T-helper 9 cell (primary cell): ENCODE measurements around the gene ITGA11.

Experiments used
- DNase-seq: peaks from one replicate; pipeline ENCODE4 v3.0.0-alpha.2; 2020
- total RNA-seq, 2 donors: gene quantifications; one replicate each; lab custom pipeline; 2026; lab: John Stamatoyannopoulos, UW

The ITGA11 gene, protein sequence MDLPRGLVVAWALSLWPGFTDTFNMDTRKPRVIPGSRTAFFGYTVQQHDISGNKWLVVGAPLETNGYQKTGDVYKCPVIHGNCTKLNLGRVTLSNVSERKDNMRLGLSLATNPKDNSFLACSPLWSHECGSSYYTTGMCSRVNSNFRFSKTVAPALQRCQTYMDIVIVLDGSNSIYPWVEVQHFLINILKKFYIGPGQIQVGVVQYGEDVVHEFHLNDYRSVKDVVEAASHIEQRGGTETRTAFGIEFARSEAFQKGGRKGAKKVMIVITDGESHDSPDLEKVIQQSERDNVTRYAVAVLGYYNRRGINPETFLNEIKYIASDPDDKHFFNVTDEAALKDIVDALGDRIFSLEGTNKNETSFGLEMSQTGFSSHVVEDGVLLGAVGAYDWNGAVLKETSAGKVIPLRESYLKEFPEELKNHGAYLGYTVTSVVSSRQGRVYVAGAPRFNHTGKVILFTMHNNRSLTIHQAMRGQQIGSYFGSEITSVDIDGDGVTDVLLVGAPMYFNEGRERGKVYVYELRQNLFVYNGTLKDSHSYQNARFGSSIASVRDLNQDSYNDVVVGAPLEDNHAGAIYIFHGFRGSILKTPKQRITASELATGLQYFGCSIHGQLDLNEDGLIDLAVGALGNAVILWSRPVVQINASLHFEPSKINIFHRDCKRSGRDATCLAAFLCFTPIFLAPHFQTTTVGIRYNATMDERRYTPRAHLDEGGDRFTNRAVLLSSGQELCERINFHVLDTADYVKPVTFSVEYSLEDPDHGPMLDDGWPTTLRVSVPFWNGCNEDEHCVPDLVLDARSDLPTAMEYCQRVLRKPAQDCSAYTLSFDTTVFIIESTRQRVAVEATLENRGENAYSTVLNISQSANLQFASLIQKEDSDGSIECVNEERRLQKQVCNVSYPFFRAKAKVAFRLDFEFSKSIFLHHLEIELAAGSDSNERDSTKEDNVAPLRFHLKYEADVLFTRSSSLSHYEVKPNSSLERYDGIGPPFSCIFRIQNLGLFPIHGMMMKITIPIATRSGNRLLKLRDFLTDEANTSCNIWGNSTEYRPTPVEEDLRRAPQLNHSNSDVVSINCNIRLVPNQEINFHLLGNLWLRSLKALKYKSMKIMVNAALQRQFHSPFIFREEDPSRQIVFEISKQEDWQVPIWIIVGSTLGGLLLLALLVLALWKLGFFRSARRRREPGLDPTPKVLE
- total RNA-seq: 0 reads per million in 2 donors

DNA sequence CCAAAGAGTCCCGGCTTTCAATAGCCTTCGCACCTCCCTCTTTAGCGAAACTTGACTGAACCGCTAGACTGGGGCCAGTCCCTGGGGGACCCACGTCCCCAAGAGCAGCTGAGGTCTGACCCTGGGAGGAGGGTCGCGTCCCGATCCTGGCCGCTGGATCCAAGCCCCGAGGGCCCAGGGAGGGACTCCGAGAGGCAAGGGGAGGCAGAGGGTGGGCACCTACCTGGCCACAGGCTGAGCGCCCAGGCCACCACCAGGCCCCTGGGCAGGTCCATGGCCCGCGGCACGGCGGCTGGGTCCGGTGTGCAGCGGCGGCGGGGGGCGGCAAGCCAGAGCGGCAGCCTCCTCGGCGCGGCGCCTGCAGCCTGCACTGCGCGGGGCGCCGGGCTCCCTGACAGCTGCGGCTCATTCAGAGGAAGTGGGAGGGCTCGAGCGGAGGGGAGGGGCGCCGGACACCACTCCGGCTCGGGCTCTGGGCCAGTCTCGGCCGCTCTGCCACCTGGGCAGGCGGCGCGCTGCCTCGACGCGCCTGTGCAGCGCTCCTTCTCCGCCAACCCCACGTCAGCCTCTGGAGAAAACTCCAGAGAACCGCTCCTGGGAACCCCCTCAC, at the start of gene ITGA11:
ITGA11 (minus strand) TSS at position 372 of the 610 bp plus-strand sequence; CDS start at position 275, 97 bp downstream.
- no peak for DNase-seq

DNA sequence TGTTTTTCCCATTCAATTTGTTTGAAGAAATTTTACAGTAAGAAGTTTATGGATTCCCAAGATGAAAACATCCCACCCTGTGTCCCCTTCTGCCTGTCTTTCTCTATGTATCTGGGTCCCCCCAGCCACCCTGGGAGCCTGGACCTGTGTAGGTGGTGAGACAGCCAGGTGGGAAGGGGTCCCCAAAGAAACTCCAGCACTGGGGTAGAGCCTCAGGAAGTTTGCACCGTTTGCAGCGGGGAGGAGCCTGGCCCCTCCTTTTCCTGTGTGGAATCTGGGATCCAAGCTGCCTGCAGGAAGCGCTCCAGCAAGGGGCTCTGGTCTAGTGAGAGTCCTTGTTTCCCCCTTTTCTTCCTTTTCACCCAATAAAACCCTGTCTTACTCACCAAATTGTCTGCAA, 49.4 kb upstream of the ITGA11 start:
- DNase-seq: no peak

DNA sequence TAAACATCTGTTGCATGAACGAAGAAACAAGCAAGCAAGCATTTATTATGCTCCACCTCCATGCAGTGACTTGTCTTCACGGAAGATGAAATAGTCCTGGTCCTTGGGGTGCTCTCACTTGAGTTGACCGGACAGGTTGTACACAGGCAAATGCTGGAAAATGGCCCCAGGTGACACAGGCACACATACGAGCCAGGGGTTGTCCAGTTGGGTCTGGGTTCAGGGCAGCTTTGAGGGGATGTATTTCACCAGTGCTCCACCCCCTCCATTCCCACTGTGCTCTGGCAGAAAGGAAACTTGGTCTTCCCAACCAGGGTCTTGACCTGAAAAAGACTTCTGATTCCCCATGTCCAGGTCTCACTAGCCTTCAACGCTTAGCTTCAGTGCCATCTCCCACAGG, 48.3 kb upstream of the ITGA11 start:
- no peak for DNase-seq

DNA sequence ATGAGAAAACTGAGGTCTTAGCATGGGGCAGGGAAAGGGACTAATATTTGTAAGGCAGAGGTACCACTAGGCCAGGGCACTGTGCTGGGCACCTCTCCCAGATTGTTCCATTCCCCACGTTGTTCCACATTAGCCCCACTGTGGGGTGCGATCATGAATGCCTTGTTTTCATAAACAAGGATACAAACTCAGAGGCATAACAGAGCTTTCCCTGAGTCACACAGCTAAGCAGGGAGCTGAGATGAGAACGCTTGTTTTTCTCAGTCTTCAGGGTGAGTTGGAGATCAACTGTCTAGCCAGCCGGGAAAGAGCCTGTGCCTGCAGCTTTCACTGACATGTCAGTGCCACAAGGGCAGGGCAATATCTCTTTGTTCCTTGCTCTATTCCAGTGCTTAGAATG, 47.9 kb upstream of the ITGA11 start:
- DNase-seq: no peak

DNA sequence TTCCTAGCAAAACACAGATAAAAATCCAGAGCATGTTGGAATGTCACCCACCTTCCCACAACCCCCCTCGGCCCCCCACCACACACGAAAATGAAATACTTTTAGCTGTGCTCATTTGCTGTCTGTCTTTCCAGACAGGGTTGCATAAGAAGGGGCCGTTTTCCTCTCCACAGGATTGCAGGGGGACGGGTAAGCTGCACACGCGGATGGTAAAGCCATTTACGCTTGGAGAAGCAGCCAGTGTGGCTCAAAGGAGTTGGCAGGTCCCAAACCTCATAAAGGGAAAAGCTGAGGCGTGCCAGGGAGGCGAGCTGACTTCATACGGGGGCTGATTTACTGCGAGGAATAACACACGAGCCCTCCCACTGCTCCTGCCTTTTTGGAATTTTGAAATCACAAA, 47.4 kb upstream of the ITGA11 start:
- DNase-seq: no peak

DNA sequence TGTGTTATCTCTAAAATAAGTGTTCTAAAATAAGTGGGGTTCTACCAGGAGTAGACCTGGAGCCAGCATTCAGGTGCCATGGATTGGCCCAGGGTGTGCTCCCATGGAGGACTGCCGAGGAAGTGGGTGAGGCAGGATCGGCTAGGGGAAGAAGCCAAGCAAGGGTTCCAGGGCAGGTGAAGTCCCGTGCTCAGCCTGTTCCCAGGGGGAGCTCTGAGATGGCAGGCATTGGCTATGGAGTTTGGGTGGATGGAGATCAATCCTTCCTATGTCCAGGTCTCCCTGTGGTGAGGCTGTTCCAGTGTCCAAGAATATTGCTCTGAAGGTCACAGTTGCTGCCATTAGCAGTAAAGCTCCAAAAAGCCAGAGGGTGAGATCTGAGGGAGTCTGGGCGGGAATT, 46.9 kb upstream of the ITGA11 start:
- DNase-seq: no peak

DNA sequence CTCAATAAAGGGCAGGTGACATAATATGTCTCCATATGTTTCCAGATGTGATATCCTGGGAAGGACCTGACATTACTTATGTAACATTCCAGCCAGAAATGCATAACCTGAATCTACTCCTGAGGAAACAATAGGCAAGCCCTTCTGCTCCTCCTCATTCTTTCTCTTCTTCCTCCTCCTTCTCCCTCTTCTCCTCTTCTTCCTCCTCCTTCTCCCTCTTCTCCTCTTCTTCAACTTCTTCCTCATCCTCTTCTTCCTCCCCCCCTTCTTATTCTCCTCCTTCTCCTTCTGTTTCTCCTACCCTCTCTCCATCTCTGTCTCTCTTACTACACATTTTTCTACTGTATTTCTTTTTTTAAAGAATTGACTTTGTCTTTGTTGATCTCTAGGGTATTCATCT, 43.5 kb upstream of the ITGA11 start:
- DNase-seq: no peak

DNA sequence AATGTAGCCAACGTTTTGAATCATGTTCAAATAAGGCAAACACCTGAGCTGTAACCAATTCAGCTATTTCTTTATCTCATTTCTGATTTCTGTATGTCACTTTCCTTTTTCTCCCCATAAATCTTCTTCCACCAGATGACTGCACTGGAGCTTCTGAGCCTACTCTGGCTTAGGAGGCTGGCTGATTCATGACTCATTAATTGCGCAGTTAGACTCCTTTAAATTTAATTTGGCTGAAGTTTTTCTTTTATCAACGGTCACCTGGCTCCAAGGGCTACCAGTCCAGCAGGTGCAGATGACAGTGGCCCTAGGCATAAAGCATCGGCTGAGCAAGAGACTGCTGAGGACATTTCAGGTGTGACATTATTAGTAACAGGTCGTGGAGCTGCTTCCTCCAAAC, 39.6 kb upstream of the ITGA11 start:
- DNase-seq: no peak

DNA sequence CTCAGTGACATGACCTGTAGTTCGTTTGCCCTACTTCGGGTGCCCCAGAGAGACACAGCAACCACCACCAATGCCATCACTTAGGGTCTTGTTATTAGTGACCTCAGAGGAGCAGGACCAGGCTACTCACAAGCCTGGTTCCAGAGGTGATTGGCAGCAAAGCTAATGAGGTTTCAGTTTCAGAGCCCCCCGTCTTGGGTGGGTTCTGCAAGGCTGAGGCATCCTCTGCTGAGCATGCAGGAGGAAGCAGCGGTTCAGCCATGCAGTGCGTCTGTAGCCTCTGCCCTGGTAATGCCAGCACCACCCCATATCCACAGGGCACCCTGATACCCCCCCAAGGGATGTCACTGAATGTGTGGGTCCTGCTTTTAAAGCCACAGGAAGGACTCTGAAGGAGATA, 39.0 kb upstream of the ITGA11 start:
- DNase-seq: no peak

DNA sequence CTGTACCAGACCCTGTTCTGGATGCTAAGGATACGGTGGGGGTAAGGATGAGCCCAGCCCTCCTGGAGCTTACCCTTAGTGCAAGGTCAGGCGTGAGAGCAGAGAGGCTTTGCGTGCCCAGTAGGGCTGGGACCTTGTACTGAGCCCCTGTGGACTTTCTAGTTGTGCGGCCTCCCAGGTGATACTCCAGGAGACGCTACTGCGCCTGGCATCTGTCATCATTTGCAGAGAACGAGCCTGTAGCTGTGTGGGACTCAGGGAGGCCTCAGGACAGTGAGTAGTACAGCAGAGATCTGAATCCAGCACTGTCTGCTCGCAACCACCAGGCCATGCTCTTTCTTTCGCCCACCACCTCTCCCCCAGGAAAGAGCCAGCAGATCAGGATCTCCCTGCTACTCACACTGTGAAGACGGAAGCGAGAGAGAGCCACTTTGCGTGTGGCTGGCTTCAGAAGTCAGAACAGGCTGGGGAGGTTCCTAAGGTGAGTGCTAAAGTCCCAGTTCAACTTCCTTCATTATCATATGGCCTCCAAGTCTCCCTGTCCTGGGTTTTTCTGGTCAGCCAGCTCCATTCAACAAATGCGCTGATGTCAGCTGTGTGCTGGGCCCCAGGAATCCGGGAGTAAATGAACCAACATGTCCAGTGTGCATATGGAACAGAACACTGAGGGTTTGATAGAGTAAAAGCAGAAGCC, 38.2 kb upstream of the ITGA11 start:
- DNase-seq: no peak

DNA sequence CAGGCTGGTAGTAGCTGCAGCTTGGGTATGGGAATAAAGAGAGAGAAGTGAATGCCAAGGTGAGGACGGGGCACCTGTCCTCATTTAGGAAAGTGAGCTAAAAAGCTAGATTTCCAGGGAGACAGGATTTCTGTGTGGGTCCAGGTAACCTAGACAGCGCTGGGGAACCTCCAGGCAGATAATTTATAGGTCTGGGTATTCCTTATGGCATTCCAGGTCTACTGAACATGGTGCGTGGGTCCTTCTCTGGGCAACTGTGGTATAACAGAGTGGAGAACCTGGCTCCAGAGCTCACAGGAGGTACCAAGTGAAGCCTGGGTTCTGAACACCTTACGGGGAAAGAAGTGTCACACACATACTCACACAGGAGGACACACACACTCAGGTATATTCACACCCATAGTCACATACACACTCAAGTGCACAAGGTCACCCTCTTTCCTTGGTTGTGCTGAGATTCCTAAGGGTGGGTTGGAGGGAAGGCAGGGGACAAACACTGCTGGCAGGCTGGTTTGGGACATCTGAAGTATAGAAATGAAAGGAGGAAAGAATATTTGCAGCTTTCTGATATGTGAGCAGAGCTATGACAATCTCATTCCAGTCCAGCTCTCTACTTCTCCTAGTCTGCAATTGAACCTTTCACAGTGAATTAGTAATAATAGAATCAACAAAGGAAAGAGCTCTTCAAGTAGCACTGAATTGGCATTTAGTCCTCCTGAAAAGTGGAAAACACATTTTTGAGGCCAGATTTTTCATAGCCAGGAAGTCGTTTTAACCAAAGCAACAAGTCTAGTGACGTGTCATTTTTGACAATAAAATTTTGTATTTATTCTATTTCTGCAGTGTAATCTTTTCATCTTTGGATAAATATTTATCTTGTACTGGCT, 37.4 kb upstream of the ITGA11 start:
- DNase-seq: no peak

DNA sequence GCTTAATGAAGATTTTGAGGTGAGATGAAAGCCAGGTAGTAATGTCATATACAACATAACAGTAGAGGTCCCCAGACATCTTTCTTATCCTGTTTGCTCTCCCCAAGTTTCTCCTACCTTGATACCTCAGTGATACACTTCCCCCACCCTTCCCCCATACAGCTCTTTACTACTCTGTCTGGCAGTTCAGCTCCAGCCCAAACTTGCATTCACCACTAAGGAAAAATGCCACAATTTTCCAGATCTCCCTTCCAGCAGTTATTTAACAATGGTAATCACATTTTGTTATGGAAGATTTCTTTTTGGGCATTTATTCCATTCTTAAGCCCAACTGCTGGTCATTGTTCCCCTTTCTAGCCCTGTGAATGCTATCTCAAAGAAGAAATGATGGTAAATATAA, 34.9 kb upstream of the ITGA11 start:
- no peak for DNase-seq

DNA sequence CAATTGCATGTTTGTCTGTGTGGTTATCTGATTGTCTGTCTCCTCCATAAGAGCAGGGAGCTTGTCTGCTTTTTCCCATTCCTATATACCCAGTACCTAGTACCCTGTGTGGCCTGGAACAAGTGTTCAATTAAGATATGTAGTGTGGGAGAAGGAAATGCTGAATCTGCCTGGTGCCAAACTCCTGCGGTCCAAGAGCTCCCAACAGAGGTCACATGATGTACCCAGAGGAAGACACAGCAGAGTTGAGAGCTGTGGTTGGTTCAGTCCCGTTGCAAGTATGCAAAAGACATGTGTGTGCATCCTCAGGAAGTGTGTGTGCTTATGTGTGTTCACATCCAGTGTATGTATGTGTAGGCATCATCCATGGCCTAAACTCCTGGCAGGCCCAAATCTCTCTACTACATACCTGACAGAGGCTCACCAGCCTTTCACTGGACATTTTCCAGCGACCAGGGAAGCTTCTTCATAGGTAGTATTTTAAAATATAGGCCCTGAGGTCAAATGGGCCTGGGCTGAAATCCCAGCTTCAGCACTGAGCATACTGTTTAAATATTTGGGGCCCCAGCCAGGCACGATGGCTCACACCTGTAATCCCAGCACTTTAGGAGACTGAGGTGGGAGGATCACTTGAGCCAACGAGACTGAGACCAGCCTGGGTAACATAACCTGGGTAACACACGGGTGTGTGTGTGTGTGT, 34.0 kb upstream of the ITGA11 start:
- DNase-seq: no peak

DNA sequence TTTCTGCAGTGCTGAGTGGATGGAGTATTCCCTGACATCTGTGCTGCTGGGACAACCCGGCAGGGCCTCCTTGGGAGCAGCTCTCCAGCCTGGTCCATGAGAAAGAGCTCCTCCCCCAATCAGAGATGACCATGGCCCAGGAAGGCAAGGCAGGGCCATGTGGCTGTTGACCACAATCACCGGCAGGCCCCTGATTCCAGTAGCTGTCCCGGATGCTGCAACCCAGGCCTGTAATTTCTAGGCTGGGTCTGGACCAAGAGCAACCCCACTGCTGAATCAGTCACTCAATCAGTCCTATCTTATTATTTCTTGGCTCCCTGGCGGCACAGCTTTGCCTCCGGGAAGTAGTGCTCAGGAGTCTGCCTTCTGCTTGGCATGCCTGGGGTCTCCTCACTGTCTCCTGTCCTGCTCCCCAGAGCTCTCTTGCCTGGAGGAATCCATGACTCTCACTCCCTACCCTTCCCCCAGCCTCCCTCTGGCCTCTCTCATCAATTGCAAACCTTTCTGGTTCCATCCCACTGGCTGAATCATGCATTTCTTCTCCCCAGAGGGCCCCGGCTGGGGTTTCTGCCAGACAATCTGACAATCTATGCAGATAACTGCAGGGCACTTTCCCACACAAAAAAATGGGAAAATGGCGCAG, 32.6 kb upstream of the ITGA11 start:
- DNase-seq: no peak

DNA sequence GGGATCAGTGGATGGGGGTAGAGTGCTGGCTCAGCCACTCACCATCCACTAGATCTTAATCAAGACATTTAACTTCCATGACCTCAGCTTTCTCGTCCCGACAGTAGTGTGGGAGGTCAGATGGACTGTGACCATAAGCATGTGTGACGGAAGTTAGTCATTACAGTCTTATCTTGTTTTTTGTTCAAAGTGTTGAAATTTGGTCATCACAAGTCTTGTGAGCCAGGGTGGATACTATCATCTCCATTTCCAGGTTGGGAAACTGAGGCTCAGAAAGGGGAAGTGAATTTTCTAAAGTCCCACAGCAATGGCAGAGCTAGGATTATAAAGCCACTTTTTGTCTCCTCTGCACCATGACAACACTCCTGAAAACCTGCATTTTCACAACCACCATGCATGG, 32.0 kb upstream of the ITGA11 start:
- no peak for DNase-seq

DNA sequence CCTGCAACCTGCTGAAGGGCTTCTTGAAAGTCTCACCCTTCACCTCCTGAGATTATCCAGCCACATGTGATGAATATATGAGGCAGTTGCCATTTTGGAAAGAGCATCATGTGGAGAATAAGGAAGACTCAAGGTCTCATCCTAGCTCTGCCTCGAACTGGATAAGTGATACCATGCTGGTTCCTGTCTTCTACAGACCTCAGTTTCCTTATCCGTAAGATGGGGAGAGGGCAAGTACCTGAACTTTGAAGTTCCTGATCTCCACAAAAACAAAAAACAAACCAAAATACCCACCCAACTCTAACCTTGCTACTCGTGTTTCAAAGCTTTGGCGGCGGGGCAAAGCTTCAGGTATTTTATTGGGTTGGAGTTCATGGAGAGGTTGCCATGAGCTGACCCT, 31.5 kb upstream of the ITGA11 start:
- no peak for DNase-seq

DNA sequence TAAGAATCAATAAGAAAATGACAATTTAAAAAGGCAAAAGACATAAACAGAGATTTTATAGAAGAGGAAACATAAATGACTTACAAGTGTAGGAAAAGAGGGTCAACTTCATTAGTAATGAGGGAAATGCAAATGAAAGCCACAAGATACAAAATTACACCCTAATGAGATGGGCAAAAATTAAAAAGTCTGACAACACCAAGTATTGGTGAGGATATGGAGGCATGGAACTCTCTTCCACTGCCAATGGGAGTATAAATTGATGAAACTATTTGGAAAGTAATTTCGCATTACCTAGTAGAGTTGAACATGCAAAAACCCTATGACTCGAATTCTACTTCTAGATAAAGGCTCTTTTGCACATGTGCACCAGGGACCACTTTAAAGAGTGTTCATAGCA, 28.2 kb upstream of the ITGA11 start:
- no peak for DNase-seq

DNA sequence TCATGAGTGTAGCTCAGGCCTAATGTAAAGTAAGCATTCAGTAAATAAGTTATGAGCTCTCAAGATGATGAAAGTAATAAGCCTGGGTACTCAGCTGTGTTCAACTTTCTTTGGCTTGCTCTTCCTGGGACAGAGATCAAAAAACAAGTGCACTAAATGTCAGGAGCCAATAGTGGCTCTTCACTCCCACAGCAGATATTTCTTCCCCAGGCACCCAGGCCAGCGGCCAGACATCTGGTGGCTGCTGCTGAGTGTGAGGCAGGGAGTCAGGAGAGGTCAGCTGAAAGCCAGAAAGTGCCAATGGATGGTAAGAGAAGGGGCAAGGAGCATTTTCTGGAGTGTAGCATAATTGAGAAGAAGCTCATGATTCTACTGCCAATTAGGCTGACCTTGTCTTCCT, 18.2 kb upstream of the ITGA11 start:
- no peak for DNase-seq

DNA sequence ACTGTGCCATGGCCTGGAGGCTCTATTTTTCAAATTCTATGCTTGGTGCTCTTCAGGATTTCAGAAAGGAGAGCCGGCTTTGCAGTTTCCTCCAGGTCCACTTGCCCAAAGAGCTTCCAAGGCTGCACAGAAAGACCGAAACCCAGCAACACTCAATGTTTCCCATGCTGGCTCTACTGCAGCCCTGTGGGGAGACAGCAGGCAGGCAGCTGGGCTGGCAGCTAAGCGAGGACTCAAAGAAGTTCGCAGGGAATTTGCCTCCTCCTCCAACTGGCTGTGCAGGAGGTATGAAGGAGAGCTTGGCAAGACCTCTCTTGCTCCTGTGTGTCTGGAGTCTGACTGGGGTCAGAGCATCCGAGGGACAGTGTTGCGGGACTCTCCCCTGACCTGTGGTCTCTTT, 17.4 kb upstream of the ITGA11 start:
- DNase-seq: no peak
